HuH-7.5 (cell line): Measurements from ENCODE around the gene RNASE8.
A peak's percentile ranks its signal among the peaks of the same experiment; 100 is the strongest.

Experiments used
- DNase-seq: peaks from one replicate; pipeline ENCODE4 v3.0.0; 2011; ENCODE audit warnings: low spot score

The RNASE8 gene

DNA sequence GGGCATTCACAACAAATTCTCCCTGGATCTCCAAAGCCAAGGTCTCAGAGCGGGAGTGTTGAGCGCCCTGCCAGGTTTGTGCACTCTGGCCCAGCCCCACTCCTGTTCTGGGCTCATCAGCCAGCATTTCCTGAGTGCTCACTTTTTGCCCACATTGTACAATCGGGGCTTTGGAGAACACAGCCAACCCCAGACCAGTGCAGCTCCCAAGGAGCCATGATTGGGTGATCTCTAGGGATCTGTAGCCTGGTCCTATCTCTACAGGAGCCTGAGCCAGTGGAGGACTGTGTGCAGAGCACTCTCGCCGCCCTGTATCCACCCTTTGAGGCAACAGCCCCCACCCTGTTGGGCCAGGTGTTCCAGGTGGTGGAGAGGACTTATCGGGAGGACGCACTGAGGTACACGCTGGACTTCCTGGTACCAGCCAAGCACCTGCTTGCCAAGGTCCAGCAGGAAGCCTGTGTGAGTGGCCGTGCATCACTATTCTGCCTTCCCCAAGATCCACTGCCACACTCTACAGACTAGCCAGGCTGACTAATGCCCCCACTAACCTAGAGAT lies 15.2 kb downstream of the RNASE8 start:
- DNase-seq: no peak

DNA sequence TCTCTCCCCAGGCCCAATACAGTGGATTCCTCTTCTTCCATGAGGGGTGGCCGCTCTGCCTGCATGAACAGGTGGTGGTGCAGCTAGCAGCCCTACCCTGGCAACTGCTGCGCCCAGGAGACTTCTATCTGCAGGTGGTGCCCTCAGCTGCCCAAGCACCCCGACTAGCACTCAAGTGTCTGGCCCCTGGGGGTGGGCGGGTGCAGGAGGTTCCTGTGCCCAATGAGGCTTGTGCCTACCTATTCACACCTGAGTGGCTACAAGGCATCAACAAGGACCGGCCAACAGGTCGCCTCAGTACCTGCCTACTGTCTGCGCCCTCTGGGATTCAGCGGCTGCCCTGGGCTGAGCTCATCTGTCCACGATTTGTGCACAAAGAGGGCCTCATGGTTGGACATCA lies 16.3 kb downstream of the RNASE8 start:
- DNase-seq: no peak

DNA sequence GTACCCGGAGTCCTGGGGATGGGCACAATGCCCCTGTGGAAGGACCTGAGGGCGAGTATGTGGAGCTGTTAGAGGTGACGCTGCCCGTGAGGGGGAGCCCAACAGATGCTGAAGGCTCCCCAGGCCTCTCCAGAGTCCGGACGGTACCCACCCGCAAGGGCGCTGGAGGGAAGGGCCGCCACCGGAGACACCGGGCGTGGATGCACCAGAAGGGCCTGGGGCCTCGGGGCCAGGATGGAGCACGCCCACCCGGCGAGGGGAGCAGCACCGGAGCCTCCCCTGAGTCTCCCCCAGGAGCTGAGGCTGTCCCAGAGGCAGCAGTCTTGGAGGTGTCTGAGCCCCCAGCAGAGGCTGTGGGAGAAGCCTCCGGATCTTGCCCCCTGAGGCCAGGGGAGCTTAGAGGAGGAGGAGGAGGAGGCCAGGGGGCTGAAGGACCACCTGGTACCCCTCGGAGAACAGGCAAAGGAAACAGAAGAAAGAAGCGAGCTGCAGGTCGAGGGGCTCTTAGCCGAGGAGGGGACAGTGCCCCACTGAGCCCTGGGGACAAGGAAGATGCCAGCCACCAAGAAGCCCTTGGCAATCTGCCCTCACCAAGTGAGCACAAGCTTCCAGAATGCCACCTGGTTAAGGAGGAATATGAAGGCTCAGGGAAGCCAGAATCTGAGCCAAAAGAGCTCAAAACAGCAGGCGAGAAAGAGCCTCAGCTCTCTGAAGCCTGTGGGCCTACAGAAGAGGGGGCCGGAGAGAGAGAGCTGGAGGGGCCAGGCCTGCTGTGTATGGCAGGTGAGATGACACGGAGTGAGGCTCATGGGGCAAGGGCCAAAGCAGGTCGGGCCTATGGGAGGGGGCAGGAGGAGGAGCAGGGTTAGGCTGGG lies 17.0 kb downstream of the RNASE8 start:
- peak; percentile 3 for DNase-seq

DNA sequence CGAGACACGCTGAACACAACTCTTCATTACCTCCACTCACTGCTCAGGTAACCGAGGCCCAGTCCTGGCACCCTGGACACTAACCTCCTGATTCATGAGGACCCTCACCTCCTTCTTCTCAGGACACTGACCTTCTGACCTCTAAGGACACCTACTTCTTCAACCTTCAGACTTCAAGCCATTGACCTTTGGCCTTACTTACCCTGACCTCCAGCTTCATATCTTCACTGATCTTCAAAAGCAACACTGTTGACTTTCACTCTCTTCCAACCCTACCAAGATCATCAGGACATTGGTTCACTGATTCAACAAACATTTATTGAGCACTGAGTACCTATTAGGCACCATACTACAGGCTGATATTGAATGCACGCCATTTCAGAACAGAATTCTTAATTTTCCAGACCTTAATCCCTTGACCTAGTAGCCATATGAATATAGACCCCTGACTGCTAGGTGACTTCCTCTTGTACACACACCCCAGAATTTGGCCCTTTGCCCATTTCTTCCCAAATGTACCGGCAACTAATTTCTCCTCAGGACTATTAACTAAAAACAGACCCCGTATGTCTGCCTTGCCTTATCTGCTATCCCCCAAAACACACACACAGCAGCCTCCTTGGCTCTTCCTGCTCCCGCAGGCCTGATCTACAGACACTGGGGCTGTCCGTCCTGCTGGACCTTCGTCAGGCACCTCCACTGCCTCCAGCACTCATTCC lies 18.3 kb downstream of the RNASE8 start:
- peak; percentile 5 for DNase-seq

DNA sequence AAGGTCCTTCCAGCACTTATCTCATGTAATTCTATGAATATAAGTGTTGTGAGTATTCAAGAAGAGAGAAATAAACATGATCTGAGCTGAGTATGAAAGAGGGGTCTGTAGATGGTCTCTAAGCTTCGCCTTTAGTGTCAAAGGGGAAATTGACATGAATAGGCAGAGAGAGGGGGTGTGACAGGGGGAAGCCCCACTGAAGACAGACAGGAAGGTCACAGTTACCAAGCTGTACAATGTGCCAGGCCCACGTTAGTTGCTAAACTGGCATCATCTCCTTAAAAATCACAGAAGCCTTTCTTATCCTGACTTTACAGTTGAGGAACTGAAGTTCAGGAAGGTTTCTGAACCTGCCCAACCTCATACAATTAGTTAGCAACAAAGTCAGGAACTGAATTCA lies 20.1 kb downstream of the RNASE8 start:
- DNase-seq: no peak

DNA sequence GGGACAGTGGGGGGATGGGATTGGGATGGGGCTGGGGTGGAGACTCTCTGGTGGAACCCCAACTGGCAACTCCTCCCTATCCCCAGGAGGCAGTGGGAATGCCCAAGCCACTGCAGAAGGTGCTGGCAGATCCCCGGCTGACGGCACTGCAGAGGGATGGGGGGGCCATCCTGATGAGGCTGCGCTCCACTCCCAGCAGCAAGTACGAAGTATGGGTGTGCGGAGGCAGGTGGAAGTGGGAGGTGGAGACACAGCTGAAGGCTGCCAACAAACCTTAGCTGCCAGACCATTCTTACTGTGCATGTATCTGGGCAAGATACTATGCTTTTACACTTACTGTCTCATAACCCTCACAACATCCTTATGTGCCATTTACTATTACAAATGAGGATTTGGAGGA lies 20.7 kb downstream of the RNASE8 start:
- no peak for DNase-seq

DNA sequence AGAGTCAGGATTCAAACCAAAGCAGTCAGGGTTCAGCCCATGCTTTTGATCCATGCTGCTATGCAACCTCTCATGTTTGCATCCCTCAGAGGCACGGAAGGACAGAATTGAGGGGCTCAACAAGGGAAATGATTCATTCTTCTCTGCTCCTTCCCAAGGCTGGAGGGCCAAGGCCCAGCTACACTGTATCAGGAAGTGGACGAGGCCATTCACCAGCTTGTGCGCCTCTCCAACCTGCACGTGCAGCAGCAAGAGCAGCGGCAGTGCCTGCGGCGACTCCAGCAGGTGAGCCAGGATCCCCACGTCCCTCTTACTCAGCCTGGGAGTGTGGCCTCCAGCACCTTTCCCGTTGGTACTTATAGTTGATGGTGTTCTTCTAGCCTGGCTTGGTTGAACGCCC lies 21.1 kb downstream of the RNASE8 start:
- no peak for DNase-seq

DNA sequence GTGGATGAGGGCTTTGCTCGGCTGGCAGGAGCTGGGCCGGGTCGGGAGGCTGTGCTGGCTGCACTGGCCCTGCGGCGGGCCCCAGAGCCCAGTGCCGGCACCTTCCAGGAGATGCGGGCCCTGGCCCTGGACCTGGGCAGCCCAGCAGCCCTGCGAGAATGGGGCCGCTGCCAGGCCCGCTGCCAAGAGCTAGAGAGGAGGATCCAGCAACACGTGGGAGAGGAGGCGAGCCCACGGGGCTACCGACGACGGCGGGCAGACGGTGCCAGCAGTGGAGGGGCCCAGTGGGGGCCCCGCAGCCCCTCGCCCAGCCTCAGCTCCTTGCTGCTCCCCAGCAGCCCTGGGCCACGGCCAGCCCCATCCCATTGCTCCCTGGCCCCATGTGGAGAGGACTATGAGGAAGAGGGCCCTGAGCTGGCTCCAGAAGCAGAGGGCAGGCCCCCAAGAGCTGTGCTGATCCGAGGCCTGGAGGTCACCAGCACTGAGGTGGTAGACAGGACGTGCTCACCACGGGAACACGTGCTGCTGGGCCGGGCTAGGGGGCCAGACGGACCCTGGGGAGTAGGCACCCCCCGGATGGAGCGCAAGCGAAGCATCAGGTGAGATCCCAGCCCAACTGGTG lies 24.0 kb downstream of the RNASE8 start:
- DNase-seq: no peak

DNA sequence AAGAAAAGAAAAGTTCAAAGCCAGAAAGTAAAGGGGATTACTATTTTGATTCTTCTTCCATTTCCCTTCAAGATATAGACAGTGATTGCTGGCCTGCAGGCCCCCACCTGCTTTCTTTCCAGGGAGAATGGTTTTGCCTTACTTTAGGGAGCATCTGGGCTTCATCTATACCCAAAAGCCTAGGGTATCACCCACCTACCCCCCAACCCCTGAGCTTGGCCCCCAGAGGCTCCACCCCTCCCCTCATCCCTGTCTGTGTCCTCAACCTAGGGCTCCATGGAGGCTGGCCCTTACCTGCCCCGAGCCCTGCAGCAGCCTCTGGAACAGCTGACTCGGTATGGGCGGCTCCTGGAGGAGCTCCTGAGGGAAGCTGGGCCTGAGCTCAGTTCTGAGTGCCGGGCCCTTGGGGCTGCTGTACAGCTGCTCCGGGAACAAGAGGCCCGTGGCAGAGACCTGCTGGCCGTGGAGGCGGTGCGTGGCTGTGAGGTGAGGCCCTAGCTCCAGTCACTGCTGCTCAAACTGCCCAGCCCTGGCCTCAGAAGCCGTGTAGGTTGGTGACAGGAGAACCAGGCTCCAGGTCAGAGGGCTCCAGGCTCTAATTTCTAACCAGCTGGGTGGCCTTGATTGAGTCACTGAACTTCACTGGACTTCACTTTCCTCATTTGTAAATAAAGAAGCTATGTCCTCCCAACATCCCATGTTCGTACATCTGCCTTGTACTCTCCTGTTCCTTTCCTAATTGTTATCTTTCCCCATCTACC lies 26.1 kb downstream of the RNASE8 start:
- DNase-seq: no peak

DNA sequence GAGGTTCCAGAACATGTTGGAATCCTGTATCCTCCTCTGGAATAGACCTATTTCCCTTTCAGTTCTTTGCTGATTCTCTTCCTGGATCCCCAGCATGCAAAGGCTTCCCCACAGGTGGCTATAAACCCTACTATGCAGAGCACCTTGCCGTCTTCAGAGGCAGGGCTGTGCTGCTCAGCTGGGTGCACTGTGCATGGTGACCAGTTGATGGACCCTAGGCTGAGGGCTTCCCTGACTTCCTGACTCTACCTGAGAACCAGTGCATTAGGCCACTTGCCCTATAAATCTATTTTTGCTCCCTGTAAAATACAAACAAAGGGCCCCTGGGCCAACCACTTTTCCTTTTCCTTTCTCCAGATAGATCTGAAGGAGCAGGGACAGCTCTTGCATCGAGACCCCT lies 26.8 kb downstream of the RNASE8 start:
- no peak for DNase-seq

DNA sequence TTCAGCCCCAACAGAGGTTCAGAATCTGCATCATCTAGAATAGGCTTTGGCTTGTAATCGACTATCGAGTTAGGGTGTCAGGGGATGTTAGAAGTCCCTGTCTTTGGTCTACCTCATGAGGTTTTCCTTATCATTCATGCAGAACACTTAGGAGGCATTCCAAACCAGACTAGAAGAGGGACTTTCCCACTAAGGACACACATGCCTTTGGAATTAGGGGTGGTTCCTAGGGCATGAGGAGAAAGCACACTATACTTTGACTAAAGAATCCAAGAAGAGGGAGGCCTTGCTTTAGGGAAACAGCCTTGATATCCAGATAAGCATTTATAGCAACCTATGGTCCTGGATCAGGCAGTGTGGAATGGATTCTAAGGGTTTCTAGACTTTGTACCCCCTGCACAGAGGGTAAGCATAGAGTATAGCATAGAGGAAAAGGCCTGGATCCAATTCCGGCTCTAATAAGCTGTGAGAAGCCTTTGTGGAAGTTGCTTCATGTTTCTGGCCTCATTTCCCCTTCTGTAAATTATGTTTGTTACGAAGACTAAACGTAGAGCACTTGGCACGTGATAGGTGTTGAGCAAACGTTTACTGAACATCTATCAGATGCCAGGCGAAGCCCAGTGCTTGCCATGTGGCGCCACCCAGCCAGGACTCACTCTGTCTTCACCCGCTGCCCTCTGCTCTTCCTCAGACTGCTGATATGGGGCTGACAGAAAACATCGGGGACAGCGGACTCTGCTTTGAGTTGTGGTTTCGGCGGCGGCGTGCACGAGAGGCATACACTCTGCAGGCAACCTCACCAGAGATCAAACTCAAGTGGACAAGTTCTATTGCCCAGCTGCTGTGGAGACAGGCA lies 27.6 kb downstream of the RNASE8 start:
- DNase-seq: no peak

DNA sequence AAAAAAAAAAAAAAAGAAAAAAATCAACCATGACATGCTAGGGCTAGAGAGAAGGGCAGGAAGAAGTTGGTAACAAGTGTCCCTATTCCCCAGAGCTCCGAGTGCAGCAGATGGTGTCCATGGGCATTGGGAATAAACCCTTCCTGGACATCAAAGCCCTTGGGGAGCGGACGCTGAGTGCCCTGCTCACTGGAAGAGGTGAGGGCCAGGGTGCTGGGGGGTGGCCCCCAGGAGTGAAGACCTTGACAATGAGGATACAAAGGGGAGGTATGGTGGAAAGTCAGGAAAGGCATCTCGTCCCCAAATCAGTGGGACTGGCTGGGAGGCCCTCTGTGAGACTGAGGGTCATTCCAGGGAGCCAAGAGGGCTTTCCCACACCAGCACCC lies 29.3 kb downstream of the RNASE8 start:
- no peak for DNase-seq

DNA sequence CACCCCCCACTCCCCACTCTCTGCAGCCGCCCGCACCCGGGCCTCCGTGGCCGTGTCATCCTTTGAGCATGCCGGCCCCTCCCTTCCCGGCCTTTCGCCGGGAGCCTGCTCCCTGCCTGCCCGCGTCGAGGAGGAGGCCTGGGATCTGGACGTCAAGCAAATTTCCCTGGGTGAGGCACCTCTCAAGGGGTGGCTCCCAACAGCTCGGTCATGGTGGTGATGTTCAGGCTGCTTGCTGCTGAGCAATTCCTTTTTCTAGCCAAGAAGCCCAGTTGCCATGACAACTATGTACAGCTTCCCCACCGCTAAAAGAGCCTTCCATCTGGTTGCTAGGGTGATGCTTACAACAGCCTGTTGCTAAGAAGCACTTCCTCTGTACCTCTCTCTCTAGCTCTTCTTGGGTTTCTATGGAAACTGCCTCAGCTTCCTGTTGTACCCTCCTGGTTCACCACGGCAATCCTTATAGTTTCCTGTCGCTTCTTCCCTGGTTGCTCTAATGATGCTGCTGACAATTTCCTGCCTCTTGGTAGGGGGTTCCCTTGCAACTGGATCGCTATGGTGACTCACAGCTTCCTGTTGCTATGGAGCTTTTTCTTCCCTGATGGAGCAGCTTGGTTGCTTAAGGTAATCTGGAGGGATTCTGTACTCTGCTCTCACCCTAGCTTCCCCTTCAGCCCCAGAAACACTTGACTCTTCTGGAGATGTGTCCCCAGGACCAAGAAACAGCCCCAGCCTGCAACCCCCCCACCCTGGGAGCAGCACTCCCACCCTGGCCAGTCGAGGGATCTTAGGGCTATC lies 29.9 kb downstream of the RNASE8 start:
- no peak for DNase-seq

DNA sequence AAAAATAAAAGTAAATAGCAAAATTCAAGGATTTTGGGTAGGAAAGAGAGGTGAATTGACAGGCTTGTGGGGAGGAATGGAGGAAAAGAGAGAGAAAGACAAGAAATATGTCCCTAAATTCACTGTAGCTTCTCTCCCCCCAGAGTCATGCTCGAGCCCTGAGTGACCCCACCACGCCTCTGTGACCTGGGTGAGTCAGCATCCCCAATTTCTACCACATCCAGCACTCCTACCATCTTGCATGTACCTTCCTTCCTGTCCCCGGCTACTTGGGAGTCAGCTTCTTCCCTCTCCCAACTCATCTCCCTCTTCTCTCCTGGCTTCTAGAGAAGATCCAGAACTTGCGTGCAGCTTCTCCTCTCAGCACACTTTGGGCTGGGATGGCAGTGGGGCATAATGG lies 31.1 kb downstream of the RNASE8 start:
- no peak for DNase-seq

DNA sequence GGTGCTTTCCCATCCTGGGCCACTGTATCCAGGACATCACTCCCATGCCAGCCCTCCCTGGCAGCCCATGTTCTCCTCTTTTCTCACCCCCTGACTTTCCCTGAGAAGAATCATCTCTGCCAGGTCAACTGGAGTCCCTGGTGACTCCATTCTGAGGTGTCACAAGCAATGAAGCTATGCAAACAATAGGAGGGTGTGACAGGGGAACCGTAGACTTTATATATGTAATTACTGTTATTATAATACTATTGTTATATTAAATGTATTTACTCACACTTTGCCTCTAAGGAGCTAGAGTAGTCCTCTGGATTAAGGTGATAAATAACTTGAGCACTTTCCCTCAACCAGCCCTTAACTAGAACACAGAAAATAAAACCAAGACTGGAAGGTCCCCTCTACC lies 31.6 kb downstream of the RNASE8 start:
- no peak for DNase-seq

DNA sequence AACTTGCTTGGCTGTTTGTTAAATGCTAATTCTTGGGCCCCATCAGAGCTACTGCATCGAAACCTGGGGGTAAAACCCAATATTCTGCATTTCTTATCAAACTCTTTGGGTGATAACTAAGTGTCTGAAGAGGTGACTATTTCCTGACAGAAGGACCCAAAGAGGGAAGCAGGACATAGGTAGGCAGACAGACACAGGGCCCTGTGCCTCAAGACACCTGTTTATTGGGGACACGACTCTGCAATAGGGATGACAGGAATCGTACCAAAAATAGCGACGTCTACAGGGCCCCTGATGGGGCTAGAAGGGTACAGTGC lies 32.2 kb downstream of the RNASE8 start:
- no peak for DNase-seq

DNA sequence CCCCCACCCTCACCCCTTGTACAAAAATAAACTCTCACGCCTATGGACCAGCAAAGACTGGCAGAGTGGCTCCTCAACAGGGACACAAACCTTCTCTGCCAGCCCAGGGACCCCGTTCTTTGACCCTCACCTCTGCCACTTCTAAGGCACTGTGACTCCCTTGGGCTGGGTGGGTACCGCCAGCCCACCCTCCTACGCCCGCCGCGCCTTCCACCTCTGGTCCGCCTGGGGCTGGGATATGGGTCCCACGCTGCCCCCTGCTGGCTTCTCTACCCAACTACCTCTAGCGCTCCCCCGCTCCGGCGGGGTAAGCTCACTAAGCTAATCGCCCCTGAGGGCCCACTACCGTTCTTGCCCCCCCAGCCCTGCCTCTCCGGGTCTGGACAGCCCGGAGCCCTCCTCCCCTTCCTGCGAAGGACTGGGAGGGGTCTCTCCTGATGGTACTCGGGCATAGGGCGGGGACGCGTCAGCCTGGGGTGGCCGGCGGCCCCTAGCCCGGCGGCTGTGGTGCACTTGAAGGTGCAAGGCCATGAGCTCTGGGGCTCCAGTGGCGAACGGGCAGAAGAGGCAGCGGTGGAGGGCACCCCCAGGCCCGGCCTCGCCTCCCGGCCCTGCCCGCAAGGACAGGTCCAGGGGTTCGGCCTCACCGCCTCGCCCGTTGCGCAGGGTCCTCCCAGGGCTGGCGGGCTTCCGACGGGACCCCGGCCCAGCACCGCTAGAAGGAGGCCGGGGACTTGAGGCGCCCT lies 32.7 kb downstream of the RNASE8 start:
- peak; percentile 92 for DNase-seq

DNA sequence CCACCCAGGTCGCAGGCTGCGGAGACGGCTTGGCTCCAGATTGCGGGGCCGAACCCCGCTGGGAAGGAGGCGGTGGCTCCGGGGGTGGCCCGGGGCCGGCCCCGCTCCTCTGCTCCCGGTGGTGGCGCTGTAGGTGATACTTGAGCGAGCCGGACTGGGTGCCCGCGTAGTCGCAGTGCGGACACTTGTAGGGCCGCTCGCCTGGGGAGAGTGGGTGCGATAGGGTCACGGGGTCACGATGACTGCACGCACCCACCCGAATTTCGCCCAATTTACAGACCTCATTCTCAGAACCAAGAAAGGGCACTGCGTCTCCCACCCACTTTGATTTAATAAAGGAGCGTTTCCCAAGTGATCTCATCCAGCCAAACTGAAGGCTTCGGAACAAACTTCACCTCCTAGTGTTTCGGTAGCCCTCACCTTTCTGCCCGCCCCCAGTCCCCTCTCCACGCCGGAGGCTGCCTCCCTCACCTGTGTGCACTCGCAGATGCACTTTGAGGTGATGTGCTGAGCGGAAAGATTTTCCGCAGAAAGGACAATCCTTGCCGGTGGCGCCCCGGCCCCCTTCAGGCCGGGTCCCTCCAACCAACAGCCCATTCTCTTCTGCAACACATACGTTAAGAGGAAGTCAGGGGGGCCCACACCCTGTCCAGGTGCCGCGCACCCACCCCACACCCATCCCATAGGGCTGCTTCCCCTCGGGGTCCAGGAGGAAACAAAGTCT lies 33.5 kb downstream of the RNASE8 start:
- peak; percentile 5 for DNase-seq

DNA sequence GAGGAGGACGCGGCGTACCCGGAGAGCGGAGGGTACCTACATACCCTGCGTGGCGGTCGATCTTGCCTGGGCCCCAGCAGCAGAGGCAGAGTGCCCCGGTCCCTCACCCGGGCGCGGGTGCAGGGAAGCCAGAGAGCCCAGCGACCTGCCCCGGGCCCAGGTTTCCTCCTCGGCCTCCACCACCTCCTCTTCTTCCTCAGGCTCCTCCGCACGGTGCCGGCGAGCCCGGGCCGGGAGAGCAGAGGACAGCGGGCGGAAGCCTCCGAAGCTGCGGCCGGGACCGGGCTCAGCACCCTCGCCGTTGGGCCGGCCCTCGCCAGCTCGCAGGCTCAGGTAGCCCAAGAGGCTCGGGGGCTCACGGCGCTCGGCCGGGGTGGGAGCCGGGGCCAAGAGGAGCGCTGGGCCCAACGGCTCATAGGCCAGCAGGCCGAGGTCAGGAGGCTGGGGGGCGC lies 34.2 kb downstream of the RNASE8 start:
- DNase-seq: peak; percentile 35
